SU-DHL-6 (cell line): ENCODE results near the gene AJAP1.

Source experiments
- H2AFZ ChIP-seq: fragments of 200-600 bp; sonication (generic); 2 replicates; pipeline ENCODE4 v1.6.1; 2014; ENCODE audit warnings: low read depth, mild to moderate bottlenecking, moderate library complexity, mixed read lengths, antibody characterized with exemption, low read length; ENCODE audit not compliant: severe bottlenecking
- H3F3A ChIP-seq: fragments of 200-600 bp; shearing (Covaris generic); 2 replicates; pipeline ENCODE4 v1.6.0; 2016; ENCODE audit warnings: antibody characterized with exemption, mild to moderate bottlenecking; ENCODE audit not compliant: insufficient read depth
- H3K27ac ChIP-seq: fragments of 200-600 bp; sonication (generic); 2 replicates; pipeline ENCODE4 v1.5.1; 2016; ENCODE audit warnings: low read depth, mild to moderate bottlenecking, low read length, moderate library complexity, mixed read lengths
- H3K27me3 ChIP-seq: fragments of 200-600 bp; sonication (generic), shearing (Covaris generic); 2 replicates; pipeline ENCODE4 v1.6.0; 2014; ENCODE audit warnings: mild to moderate bottlenecking, low read length
- H3K36me3 ChIP-seq: fragments of 200-600 bp; sonication (generic); 2 replicates; pipeline ENCODE4 v1.6.1; 2014; ENCODE audit warnings: mild to moderate bottlenecking, low read length, mixed read lengths
- H3K4me2 ChIP-seq: fragments of 300-600, 200-600 bp; shearing (Covaris generic), sonication (generic); 2 replicates; pipeline ENCODE4 v1.6.0; 2014; ENCODE audit warnings: low read length, low read depth, mild to moderate bottlenecking; ENCODE audit not compliant: poor library complexity, severe bottlenecking
- H3K4me3 ChIP-seq: fragments of 200-600 bp; sonication (generic); 2 replicates; pipeline ENCODE4 v1.5.1; 2014; ENCODE audit warnings: antibody characterized with exemption, low read length, mild to moderate bottlenecking, mixed read lengths; ENCODE audit not compliant: insufficient read depth, poor library complexity, severe bottlenecking
- H3K79me2 ChIP-seq: fragments of 200-600 bp; sonication (generic); 2 replicates; pipeline ENCODE4 v1.6.1; 2014; ENCODE audit warnings: mild to moderate bottlenecking, low read length, moderate library complexity; ENCODE audit not compliant: insufficient read depth
- H3K9ac ChIP-seq: fragments of 200-600 bp; sonication (generic); 2 replicates; pipeline ENCODE4 v1.7.0; 2014; ENCODE audit warnings: mild to moderate bottlenecking, low read length
- H3K9me2 ChIP-seq: fragments of 200-600 bp; sonication (generic); replicated peaks from 2 replicates; pipeline ENCODE4 v1.6.1; 2014; ENCODE audit warnings: low read length; ENCODE audit not compliant: insufficient read depth
- H3K9me3 ChIP-seq: fragments of 200-600 bp; sonication (generic); 2 replicates; pipeline ENCODE4 v1.6.1; 2014; ENCODE audit warnings: low read length, mixed read lengths; ENCODE audit not compliant: insufficient read depth
- H4K20me1 ChIP-seq: fragments of 200-600 bp; sonication (generic); 2 replicates; pipeline ENCODE4 v1.6.1; 2014; ENCODE audit warnings: low read depth, mild to moderate bottlenecking, antibody characterized with exemption, low read length, moderate library complexity, mixed read lengths
- EZH2phosphoT487 ChIP-seq: fragments of 200-600 bp; sonication (generic), shearing (Covaris generic); conservative IDR thresholded peaks from 2 replicates; pipeline ENCODE4 v1.6.1; 2018; ENCODE audit warnings: mild to moderate bottlenecking, antibody characterized with exemption, low read length, moderate library complexity, mixed read lengths
- TF ChIP-seq, protein P1 (sequence below): fragments of 200-600 bp; sonication (generic); IDR thresholded peaks from one replicate; pipeline ENCODE4 v1.5.1; 2017; ENCODE audit warnings: antibody characterized with exemption, mild to moderate bottlenecking, low read length, moderate library complexity; ENCODE audit not compliant: insufficient read depth, poor library complexity, severe bottlenecking

AJAP1 gene

DNA sequence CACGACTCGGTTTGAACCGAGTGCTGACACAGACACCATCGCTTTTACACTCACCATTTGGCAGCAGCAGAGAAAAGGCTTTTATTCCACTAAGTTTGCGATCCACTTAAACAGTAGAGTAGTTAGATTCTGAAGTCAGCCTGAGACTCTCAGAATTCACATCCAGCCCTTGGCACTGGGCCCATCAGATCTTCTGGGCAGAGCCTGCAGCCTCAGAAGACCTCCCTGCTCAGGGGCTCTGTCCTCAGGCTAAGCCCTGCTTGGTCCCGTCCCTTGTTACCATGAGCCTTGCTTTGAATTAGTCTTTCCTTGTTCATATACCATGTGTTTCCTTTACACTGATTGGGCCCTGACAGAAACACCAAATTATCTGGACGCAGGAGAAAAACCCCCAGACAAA, 41.4 kb upstream of the AJAP1 start:
- Histone ChIP-seq H3F3A (no peaks in the 10 kb centered on the region), H3K9me3 (no peaks in the 10 kb centered on the region), H2AFZ (no peak overlapping the region), H3K4me3 (no peak overlapping the region), H3K79me2 (no peaks in the 10 kb centered on the region), H3K27ac (no peak overlapping the region), H3K9ac (no peak overlapping the region), H3K27me3 (no peaks in the 10 kb centered on the region), H4K20me1 (no peaks in the 10 kb centered on the region), H3K36me3 (no peaks in the 10 kb centered on the region), H3K4me2 (no peak overlapping the region), H3K9me2 (no peaks in the 10 kb centered on the region)
- no peak for TF ChIP-seq EZH2phosphoT487
- TF ChIP-seq, protein P1, sequence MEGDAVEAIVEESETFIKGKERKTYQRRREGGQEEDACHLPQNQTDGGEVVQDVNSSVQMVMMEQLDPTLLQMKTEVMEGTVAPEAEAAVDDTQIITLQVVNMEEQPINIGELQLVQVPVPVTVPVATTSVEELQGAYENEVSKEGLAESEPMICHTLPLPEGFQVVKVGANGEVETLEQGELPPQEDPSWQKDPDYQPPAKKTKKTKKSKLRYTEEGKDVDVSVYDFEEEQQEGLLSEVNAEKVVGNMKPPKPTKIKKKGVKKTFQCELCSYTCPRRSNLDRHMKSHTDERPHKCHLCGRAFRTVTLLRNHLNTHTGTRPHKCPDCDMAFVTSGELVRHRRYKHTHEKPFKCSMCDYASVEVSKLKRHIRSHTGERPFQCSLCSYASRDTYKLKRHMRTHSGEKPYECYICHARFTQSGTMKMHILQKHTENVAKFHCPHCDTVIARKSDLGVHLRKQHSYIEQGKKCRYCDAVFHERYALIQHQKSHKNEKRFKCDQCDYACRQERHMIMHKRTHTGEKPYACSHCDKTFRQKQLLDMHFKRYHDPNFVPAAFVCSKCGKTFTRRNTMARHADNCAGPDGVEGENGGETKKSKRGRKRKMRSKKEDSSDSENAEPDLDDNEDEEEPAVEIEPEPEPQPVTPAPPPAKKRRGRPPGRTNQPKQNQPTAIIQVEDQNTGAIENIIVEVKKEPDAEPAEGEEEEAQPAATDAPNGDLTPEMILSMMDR, result no peak

DNA sequence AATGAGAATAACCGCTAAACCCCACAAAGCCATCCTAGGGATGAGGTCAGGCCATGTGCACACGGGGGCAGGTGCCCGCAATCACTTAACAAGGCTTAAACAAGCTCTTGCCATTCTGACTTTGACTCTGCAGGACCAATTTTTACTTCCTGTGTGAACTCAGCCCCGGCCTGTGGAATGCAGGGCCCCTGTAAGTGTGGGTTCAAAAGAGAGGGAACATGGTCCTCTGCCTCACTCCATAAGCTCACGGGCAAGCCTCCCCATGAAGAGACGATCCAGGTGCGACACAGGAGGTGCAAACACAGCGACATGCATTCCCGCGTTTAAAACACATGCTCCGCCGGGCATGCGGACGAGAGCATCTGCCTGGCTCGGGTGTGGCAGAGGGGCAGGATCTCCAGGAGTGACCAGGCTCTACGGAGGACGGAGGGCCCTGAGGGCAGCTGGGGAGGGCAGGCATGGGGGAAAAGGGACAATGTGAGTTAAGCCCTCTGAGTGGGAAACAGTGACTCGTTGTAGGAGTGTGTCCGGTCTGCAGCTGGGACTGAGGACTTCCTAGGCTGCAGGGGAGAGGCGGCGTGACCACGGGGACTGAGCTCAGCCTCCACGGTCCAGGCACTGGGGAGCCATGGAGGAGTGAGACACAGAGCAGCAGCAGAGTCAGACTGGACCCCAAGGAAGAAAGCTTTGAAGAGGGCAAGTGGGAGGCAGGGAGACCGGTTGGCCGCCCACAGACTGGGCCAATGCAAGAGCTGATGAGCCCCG, 40.6 kb upstream of the AJAP1 start:
- Histone ChIP-seq H3K4me2 (no peak overlapping the region), H3K27me3 (no peaks in the 10 kb centered on the region), H3K9me3 (no peaks in the 10 kb centered on the region), H3K9ac (no peak overlapping the region), H4K20me1 (no peaks in the 10 kb centered on the region), H3K9me2 (no peaks in the 10 kb centered on the region), H3K27ac (no peak overlapping the region), H3K36me3 (no peaks in the 10 kb centered on the region), H2AFZ (no peak overlapping the region), H3K4me3 (no peak overlapping the region), H3F3A (no peaks in the 10 kb centered on the region), H3K79me2 (no peaks in the 10 kb centered on the region)
- TF ChIP-seq, protein P1, result no peak

DNA sequence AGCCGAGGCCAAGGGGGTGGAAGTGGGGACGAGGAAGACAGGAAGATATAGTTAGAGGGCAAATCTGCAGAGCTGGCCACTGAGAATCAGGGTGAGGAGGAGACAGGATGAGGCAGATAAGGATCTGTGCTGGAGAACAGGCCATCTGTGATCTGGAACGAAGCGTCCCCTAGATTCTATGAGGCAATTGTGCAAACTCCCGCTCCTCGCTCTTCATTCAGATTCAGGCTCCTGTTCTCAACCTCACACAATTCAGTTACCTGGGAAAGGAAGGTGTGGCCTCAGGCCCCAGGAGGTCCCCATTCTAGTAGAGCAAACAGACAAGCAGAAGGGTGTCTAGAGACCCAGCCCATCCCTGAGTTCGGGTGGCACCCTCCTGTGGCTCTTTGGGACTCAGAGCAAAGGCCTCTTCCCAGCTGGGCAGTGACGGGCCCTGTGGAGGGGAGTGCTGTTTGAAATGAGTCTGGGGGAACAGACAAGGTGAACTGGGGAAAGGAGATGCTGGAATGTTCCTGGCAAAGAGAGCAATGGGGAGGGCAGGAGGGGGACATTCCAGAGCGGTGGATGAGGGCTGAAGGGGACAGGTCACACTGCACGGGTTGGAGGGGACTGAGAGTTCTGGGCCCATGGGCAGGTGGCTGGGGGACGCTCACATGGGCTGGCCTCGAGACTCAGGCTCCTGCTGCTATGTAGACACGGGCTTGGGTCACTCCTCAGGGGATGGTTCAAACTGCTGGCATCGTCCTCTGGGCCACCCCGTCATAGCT, 39.9 kb upstream of the AJAP1 start:
- Histone ChIP-seq H3K4me2 (no peak overlapping the region), H3K27me3 (no peaks in the 10 kb centered on the region), H3K36me3 (no peaks in the 10 kb centered on the region), H3K79me2 (no peaks in the 10 kb centered on the region), H3F3A (no peaks in the 10 kb centered on the region), H2AFZ (no peak overlapping the region), H3K9me3 (no peaks in the 10 kb centered on the region), H3K9me2 (no peaks in the 10 kb centered on the region), H3K9ac (no peak overlapping the region), H4K20me1 (no peaks in the 10 kb centered on the region), H3K4me3 (no peak overlapping the region), H3K27ac (no peak overlapping the region)
- TF ChIP-seq, protein P1, result no peak
- TF ChIP-seq EZH2phosphoT487, result no peak
